Measurements from ENCODE around the gene ASAP3.

ASAP3 gene

GRCh38 chr1:23396380-23396779 lies 87.6 kb downstream of the ASAP3 start:
- Histone ChIP-seq H3K4me3 (ENCODE audit: low read length in 2 of 2) (no peak overlapping the region), H4K8ac (ENCODE audit: low read depth, low read length) (no peak overlapping the region), H3K79me1 (ENCODE audit: low read depth, low read length) (no peaks in the 10 kb centered on the region), H3K4me1 (ENCODE audit: control insufficient read depth in 2 of 2, insufficient read depth in 1 of 2, low read depth in 1 of 2, low read length in 2 of 2) (peaks cover 6 to 10% of the 10 kb centered on the region in 2 donors), H3K36me3 (replicated peaks in 1 of 2; ENCODE audit: control insufficient read depth in 2 of 2, insufficient read depth in 2 of 2, low read length in 2 of 2) (no peaks in the 10 kb centered on the region), H3K9ac (ENCODE audit: low read depth, low read length, poor library complexity) (no peak overlapping the region), H2BK12ac (ENCODE audit: low read length) (no peak overlapping the region), H2BK120ac (ENCODE audit: low read depth, low read length) (no peak overlapping the region), H3K18ac (ENCODE audit: low read length) (no peak overlapping the region), H3K9me3 (replicated peaks in 1 of 2; ENCODE audit: control insufficient read depth in 2 of 2, insufficient read depth in 1 of 2, low read depth in 1 of 2, low read length in 2 of 2) (peaks cover 4 to 18% of the 10 kb centered on the region in 2 donors), H2BK15ac (ENCODE audit: low read length) (no peak overlapping the region), H4K91ac (ENCODE audit: low read depth, low read length, poor library complexity) (no peak overlapping the region), H3K4ac (ENCODE audit: low read length) (no peak overlapping the region), H2BK5ac (ENCODE audit: low read length) (no peak overlapping the region), H2AFZ (ENCODE audit: low read length) (no peak overlapping the region), H3K27ac (replicated peaks; ENCODE audit: low read length) (no peak overlapping the region), H3K14ac (ENCODE audit: low read length) (no peak overlapping the region), H3K4me2 (ENCODE audit: insufficient read depth, low read length, poor library complexity, severe bottlenecking) (no peak overlapping the region), H2AK5ac (ENCODE audit: low read depth, low read length) (no peak overlapping the region), H3K27me3 (ENCODE audit: control insufficient read depth in 3 of 3, insufficient read depth in 3 of 3, low read depth in 1 of 3, low read length in 3 of 3) (peaks cover 0 to 1% (median 0%) of the 10 kb centered on the region in 3 experiments), H3K23ac (ENCODE audit: low read depth, low read length, poor library complexity) (no peak overlapping the region)
- no CpG with 5 or more reads among the region's 2 CpGs for WGBS, 2 donors (ENCODE audit: extremely low coverage in 2 of 2, insufficient read length in 2 of 2, insufficient replicate concordance in 1 of 2)
- no peak for DNase-seq (ENCODE audit: low spot score)

DNA sequence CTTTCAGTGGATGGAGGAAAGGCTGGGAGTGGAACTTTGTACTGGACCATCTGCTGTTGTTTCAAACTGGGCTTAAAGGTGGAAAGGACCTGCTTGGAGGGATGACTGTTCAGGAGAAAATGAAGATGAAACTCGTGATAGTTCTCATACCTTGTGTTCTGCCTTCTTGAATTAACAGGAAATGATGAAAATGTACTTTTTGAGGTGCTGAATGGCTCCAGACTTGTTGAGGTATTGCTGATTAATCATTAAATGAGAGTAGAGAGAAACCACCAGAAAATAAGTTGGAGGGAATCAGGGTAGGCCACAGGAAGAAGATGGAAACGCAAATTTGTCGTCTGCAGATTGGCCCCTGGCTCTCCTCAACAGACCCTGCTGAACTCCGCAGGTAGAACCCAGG lies 88.1 kb downstream of the ASAP3 start:
- H2BK12ac ChIP-seq (ENCODE audit: low read length), result no peak overlapping the region
- no peak overlapping the region for H3K9ac ChIP-seq (ENCODE audit: low read depth, low read length, poor library complexity)
- no peak for DNase-seq (ENCODE audit: low spot score)
- no peaks in the 10 kb centered on the region for H3K79me1 ChIP-seq (ENCODE audit: low read depth, low read length)
- H2BK15ac ChIP-seq (ENCODE audit: low read length), result no peak overlapping the region
- H3K4me3 ChIP-seq (ENCODE audit: low read length in 2 of 2), result no peak overlapping the region
- H3K4me2 ChIP-seq (ENCODE audit: insufficient read depth, low read length, poor library complexity, severe bottlenecking), result no peak overlapping the region
- H3K23ac ChIP-seq (ENCODE audit: low read depth, low read length, poor library complexity), result no peak overlapping the region
- no peak overlapping the region for H4K91ac ChIP-seq (ENCODE audit: low read depth, low read length, poor library complexity)
- H2AFZ ChIP-seq (ENCODE audit: low read length), result no peak overlapping the region
- H3K27me3 ChIP-seq (ENCODE audit: control insufficient read depth in 3 of 3, insufficient read depth in 3 of 3, low read depth in 1 of 3, low read length in 3 of 3), result no peaks in the 10 kb centered on the region
- H2BK120ac ChIP-seq (ENCODE audit: low read depth, low read length), result no peak overlapping the region
- WGBS, 2 donors (ENCODE audit: extremely low coverage in 2 of 2, insufficient read length in 2 of 2, insufficient replicate concordance in 1 of 2), result no CpG with 5 or more reads among the region's 4 CpGs
- no peak overlapping the region for H3K14ac ChIP-seq (ENCODE audit: low read length)
- no peaks in the 10 kb centered on the region for H3K36me3 ChIP-seq (replicated peaks in 1 of 2; ENCODE audit: control insufficient read depth in 2 of 2, insufficient read depth in 2 of 2, low read length in 2 of 2)
- peaks cover 6 to 10% of the 10 kb centered on the region in 2 donors for H3K4me1 ChIP-seq (ENCODE audit: control insufficient read depth in 2 of 2, insufficient read depth in 1 of 2, low read depth in 1 of 2, low read length in 2 of 2)
- no peak overlapping the region for H2AK5ac ChIP-seq (ENCODE audit: low read depth, low read length)
- H3K27ac ChIP-seq (replicated peaks; ENCODE audit: low read length), result no peak overlapping the region
- H3K4ac ChIP-seq (ENCODE audit: low read length), result no peak overlapping the region
- H2BK5ac ChIP-seq (ENCODE audit: low read length), result no peak overlapping the region
- no peak overlapping the region for H4K8ac ChIP-seq (ENCODE audit: low read depth, low read length)
- no peak overlapping the region for H3K18ac ChIP-seq (ENCODE audit: low read length)
- H3K9me3 ChIP-seq (replicated peaks in 1 of 2; ENCODE audit: control insufficient read depth in 2 of 2, insufficient read depth in 1 of 2, low read depth in 1 of 2, low read length in 2 of 2), result peaks cover 4 to 18% of the 10 kb centered on the region in 2 donors

- no peaks in the 10 kb centered on the region for H3K79me1 ChIP-seq (ENCODE audit: low read depth, low read length)
- no peak overlapping the region for H3K4ac ChIP-seq (ENCODE audit: low read length)
- no peaks in the 10 kb centered on the region for H3K27me3 ChIP-seq (ENCODE audit: control insufficient read depth in 3 of 3, insufficient read depth in 3 of 3, low read depth in 1 of 3, low read length in 3 of 3)
- no peak overlapping the region for H2BK5ac ChIP-seq (ENCODE audit: low read length)
- H3K14ac ChIP-seq (ENCODE audit: low read length), result no peak overlapping the region
- no peak overlapping the region for H2AK5ac ChIP-seq (ENCODE audit: low read depth, low read length)
- peaks cover 6 to 10% of the 10 kb centered on the region in 2 donors for H3K4me1 ChIP-seq (ENCODE audit: control insufficient read depth in 2 of 2, insufficient read depth in 1 of 2, low read depth in 1 of 2, low read length in 2 of 2)
- WGBS, 2 donors (ENCODE audit: extremely low coverage in 2 of 2, insufficient read length in 2 of 2, insufficient replicate concordance in 1 of 2), result no CpG with 5 or more reads among the region's 8 CpGs
- H3K27ac ChIP-seq (replicated peaks; ENCODE audit: low read length), result no peak overlapping the region
- no peak overlapping the region for H3K23ac ChIP-seq (ENCODE audit: low read depth, low read length, poor library complexity)
- H3K36me3 ChIP-seq (replicated peaks in 1 of 2; ENCODE audit: control insufficient read depth in 2 of 2, insufficient read depth in 2 of 2, low read length in 2 of 2), result no peaks in the 10 kb centered on the region
- no peak for DNase-seq (ENCODE audit: low spot score)
- H2BK15ac ChIP-seq (ENCODE audit: low read length), result no peak overlapping the region
- peak overlapping the region in 1 of 2 donors; percentile 14 for H3K4me3 ChIP-seq (ENCODE audit: low read length in 2 of 2)
- H4K91ac ChIP-seq (ENCODE audit: low read depth, low read length, poor library complexity), result no peak overlapping the region
- H3K9me3 ChIP-seq (replicated peaks in 1 of 2; ENCODE audit: control insufficient read depth in 2 of 2, insufficient read depth in 1 of 2, low read depth in 1 of 2, low read length in 2 of 2), result peaks cover 4 to 18% of the 10 kb centered on the region in 2 donors
- peak overlapping the region; percentile 70 for H2AFZ ChIP-seq (ENCODE audit: low read length)
- no peak overlapping the region for H3K4me2 ChIP-seq (ENCODE audit: insufficient read depth, low read length, poor library complexity, severe bottlenecking)
- no peak overlapping the region for H2BK120ac ChIP-seq (ENCODE audit: low read depth, low read length)
- no peak overlapping the region for H3K18ac ChIP-seq (ENCODE audit: low read length)
- H4K8ac ChIP-seq (ENCODE audit: low read depth, low read length), result no peak overlapping the region
- H2BK12ac ChIP-seq (ENCODE audit: low read length), result no peak overlapping the region
- H3K9ac ChIP-seq (ENCODE audit: low read depth, low read length, poor library complexity), result no peak overlapping the region
Measured at GRCh38 chr1:23395154-23395724, 88.7 kb downstream of the ASAP3 start.

DNA sequence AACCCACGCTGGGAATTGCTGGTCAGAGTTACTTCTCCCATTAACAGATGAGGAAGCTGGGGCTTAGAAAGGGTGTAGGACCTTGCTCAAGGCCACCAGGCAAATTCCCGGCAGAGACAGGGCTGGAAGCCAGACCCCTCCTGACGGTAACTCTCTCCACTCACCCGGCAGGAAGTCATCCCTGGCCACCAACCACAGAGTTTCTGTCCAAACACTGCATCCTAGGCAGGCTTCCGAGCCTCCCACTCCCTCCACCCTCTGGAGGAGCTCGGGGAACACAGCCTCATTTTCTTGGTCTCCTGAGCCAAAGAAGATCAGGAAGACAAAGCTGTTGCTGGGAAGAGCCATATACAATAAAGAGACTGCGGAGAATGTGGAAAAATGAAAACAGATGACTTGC lies 89.3 kb downstream of the ASAP3 start:
- Histone ChIP-seq H2BK12ac (ENCODE audit: low read length) (no peak overlapping the region), H3K4me2 (ENCODE audit: insufficient read depth, low read length, poor library complexity, severe bottlenecking) (no peak overlapping the region), H4K91ac (ENCODE audit: low read depth, low read length, poor library complexity) (no peak overlapping the region), H3K79me1 (ENCODE audit: low read depth, low read length) (no peaks in the 10 kb centered on the region), H3K14ac (ENCODE audit: low read length) (no peak overlapping the region), H4K8ac (ENCODE audit: low read depth, low read length) (no peak overlapping the region), H3K4me1 (ENCODE audit: control insufficient read depth in 2 of 2, insufficient read depth in 1 of 2, low read depth in 1 of 2, low read length in 2 of 2) (peaks cover 6 to 10% of the 10 kb centered on the region in 2 donors), H2BK5ac (ENCODE audit: low read length) (no peak overlapping the region), H2BK120ac (ENCODE audit: low read depth, low read length) (no peak overlapping the region), H3K23ac (ENCODE audit: low read depth, low read length, poor library complexity) (no peak overlapping the region), H2AFZ (ENCODE audit: low read length) (peak overlapping the region; percentile 70), H3K27me3 (ENCODE audit: control insufficient read depth in 3 of 3, insufficient read depth in 3 of 3, low read depth in 1 of 3, low read length in 3 of 3) (no peaks in the 10 kb centered on the region), H3K36me3 (replicated peaks in 1 of 2; ENCODE audit: control insufficient read depth in 2 of 2, insufficient read depth in 2 of 2, low read length in 2 of 2) (no peaks in the 10 kb centered on the region), H3K27ac (replicated peaks; ENCODE audit: low read length) (no peak overlapping the region), H2AK5ac (ENCODE audit: low read depth, low read length) (no peak overlapping the region), H3K18ac (ENCODE audit: low read length) (peak overlapping the region; percentile 6), H2BK15ac (ENCODE audit: low read length) (no peak overlapping the region), H3K4me3 (ENCODE audit: low read length in 2 of 2) (no peak overlapping the region), H3K9ac (ENCODE audit: low read depth, low read length, poor library complexity) (no peak overlapping the region), H3K9me3 (replicated peaks in 1 of 2; ENCODE audit: control insufficient read depth in 2 of 2, insufficient read depth in 1 of 2, low read depth in 1 of 2, low read length in 2 of 2) (peaks cover 4 to 18% of the 10 kb centered on the region in 2 donors), H3K4ac (ENCODE audit: low read length) (no peak overlapping the region)
- no CpG with 5 or more reads among the region's 7 CpGs for WGBS, 2 donors (ENCODE audit: extremely low coverage in 2 of 2, insufficient read length in 2 of 2, insufficient replicate concordance in 1 of 2)
- no peak for DNase-seq (ENCODE audit: low spot score)
